ENCODE results near the gene HLA-DRB1. TPM values are rescaled to one million over a fixed set of nuclear protein-coding genes. Genes with fewer than 3 reads are reported as not detected.

The HLA-DRB1 gene
- 10 to 100 TPM; 20.5 to 30.3 TPM for total RNA-seq

- no peak within 1 kb of the TSS for H3K27ac ChIP-seq
- H3K4me1 ChIP-seq: no peaks in the 10 kb centered on the region
- DNase-seq (peak in 2 of 4 donors; percentile 12 to 30), ATAC-seq (peak; percentile 97)
- intact Hi-C loops (cut with DNase I): no loop called here
- no peak within 1 kb of the TSS for H3K4me3 ChIP-seq
- TF ChIP-seq POLR2A (IDR thresholded peaks at IDR 0.05): no peak
- no peak for TF ChIP-seq CTCF (IDR thresholded peaks at IDR 0.05)
- H3K36me3 ChIP-seq (replicated peaks in 1 of 2; ENCODE audit: insufficient read depth in 1 of 2, low read depth in 2 of 2): no peaks in the 10 kb centered on the region
- 16 to 25% methylated on average over 9 of the region's 9 CpGs for WGBS, 2 donors
- H3K27me3 ChIP-seq: no peaks in the 10 kb centered on the region
- no peaks in the 10 kb centered on the region for H3K9me3 ChIP-seq
Measured at GRCh38 chr6:32589596-32590449, at the start of gene HLA-DRB1. Gene HLA-DRB1 (minus strand): TSS chr6:32589848. CDS start chr6:32589742, 106 bp downstream.

GRCh38 chr6:32638532-32639219 is 49.0 kb upstream of the HLA-DRB1 start:
- 0 to 53% methylated on average over 2 to 8 of the region's 9 CpGs for WGBS, 2 donors
- no peaks in the 10 kb centered on the region for H3K27me3 ChIP-seq
- H3K27ac ChIP-seq: no peak overlapping the region
- intact Hi-C loops (cut with DNase I): no loop called here
- no peaks in the 10 kb centered on the region for H3K9me3 ChIP-seq
- no peak for ATAC-seq
- H3K36me3 ChIP-seq (replicated peaks in 1 of 2; ENCODE audit: insufficient read depth in 1 of 2, low read depth in 2 of 2): no peaks in the 10 kb centered on the region
- H3K4me3 ChIP-seq: no peak overlapping the region
- no peaks in the 10 kb centered on the region for H3K4me1 ChIP-seq
- no peak for DNase-seq
- no peak for TF ChIP-seq CTCF (IDR thresholded peaks at IDR 0.05)
- no peak for TF ChIP-seq POLR2A (IDR thresholded peaks at IDR 0.05)

GRCh38 chr6:32637883-32638282 is 48.2 kb upstream of the HLA-DRB1 start:
- WGBS, 2 donors: 28 to 37% methylated on average over 3 of the region's 3 CpGs
- no peak overlapping the region for H3K4me3 ChIP-seq
- H3K36me3 ChIP-seq (replicated peaks in 1 of 2; ENCODE audit: insufficient read depth in 1 of 2, low read depth in 2 of 2): no peaks in the 10 kb centered on the region
- no peaks in the 10 kb centered on the region for H3K27me3 ChIP-seq
- DNase-seq: no peak
- TF ChIP-seq CTCF (IDR thresholded peaks at IDR 0.05): no peak
- TF ChIP-seq POLR2A (IDR thresholded peaks at IDR 0.05): no peak
- intact Hi-C loops (cut with DNase I): no loop called here
- no peak for ATAC-seq
- H3K9me3 ChIP-seq: no peaks in the 10 kb centered on the region
- no peak overlapping the region for H3K27ac ChIP-seq
- H3K4me1 ChIP-seq: no peaks in the 10 kb centered on the region

GRCh38 chr6:32637219-32637880 is 47.7 kb upstream of the HLA-DRB1 start, which contains the start of gene HLA-DQA1:
Gene HLA-DQA1 (plus strand): TSS chr6:32637406. CDS start chr6:32637459, 53 bp downstream.
- WGBS, 2 donors: 20 to 25% methylated on average over 7 of the region's 7 CpGs
- no peaks in the 10 kb centered on the region for H3K4me1 ChIP-seq
- DNase-seq: peak in 1 of 4 donors; percentile 47
- H3K27ac ChIP-seq: no peak within 1 kb of the TSS
- no peaks in the 10 kb centered on the region for H3K27me3 ChIP-seq
- no peaks in the 10 kb centered on the region for H3K9me3 ChIP-seq
- peak in 1 of 3 donors; percentile 45 for TF ChIP-seq POLR2A (IDR thresholded peaks at IDR 0.05)
- no peak for TF ChIP-seq CTCF (IDR thresholded peaks at IDR 0.05)
- intact Hi-C loops (cut with DNase I): no loop called here
- no peak within 1 kb of the TSS for H3K4me3 ChIP-seq
- ATAC-seq: no peak
- no peaks in the 10 kb centered on the region for H3K36me3 ChIP-seq (replicated peaks in 1 of 2; ENCODE audit: insufficient read depth in 1 of 2, low read depth in 2 of 2)
